NCI-H2107 (cell line): ENCODE data around the gene LRRC3.
"Not testable (repeated sequence)": the region's sequence is repeated elsewhere in the genome, so short reads cannot be mapped to it uniquely, and the experiment has no call there.

ENCODE experiments used
- DNase-seq: peaks from one replicate; lab custom pipeline; 2025; lab: John Stamatoyannopoulos, UW

LRRC3 gene

GRCh38 chr21:44454747-44455523, at the start of gene LRRC3:
LRRC3 (plus strand) TSS chr21:44455510; CDS start chr21:44456645, 1,135 bp downstream.
- DNase-seq = peak; percentile 76

GRCh38 chr21:44405948-44406872, 49.1 kb upstream of the LRRC3 start:
- DNase-seq = no peak

GRCh38 chr21:44406953-44407352, 48.4 kb upstream of the LRRC3 start:
- no peak for DNase-seq

- no peak for DNase-seq
Measured at GRCh38 chr21:44407493-44407892, 47.8 kb upstream of the LRRC3 start.

- DNase-seq = no peak
Measured at GRCh38 chr21:44408226-44408625, 47.1 kb upstream of the LRRC3 start.

GRCh38 chr21:44413566-44414290, 41.6 kb upstream of the LRRC3 start:
- DNase-seq = no peak

GRCh38 chr21:44414291-44415072, 40.8 kb upstream of the LRRC3 start:
- no peak for DNase-seq

GRCh38 chr21:44415073-44416025, 40.0 kb upstream of the LRRC3 start:
- DNase-seq = no peak

GRCh38 chr21:44416193-44416592, 39.1 kb upstream of the LRRC3 start:
- DNase-seq = no peak

GRCh38 chr21:44417621-44418107, 37.6 kb upstream of the LRRC3 start:
- DNase-seq = not testable (repeated sequence)

GRCh38 chr21:44418108-44418875, 37.0 kb upstream of the LRRC3 start:
- no peak for DNase-seq

GRCh38 chr21:44418876-44419230, 36.5 kb upstream of the LRRC3 start:
- DNase-seq = no peak

GRCh38 chr21:44419679-44420078, 35.6 kb upstream of the LRRC3 start:
- no peak for DNase-seq

- no peak for DNase-seq
Measured at GRCh38 chr21:44420416-44421205, 34.7 kb upstream of the LRRC3 start.

- DNase-seq = no peak
Measured at GRCh38 chr21:44421901-44422840, 33.1 kb upstream of the LRRC3 start.

GRCh38 chr21:44423312-44423821, 31.9 kb upstream of the LRRC3 start:
- no peak for DNase-seq

- no peak for DNase-seq
Measured at GRCh38 chr21:44423941-44424607, 31.2 kb upstream of the LRRC3 start.
